H1 (cell line): Measurements from ENCODE around the gene SYT2. TPM values are rescaled to one million over a fixed set of nuclear protein-coding genes. Genes with fewer than 3 reads are reported as not detected.
"Not testable (repeated sequence)": the region's sequence is repeated elsewhere in the genome, so short reads cannot be mapped to it uniquely, and the experiment has no call there.

Experiments used
- CTCF ChIA-PET: fragments of 300-600 bp; sonication (Branson Sonifier 250); formaldehyde crosslinking; loops from one replicate; lab custom pipeline; 2021; ENCODE audit not compliant: partially characterized antibody; lab: Charles Lee
- POLR2A ChIA-PET: fragments of 300-600 bp; sonication (Branson Sonifier 250); formaldehyde crosslinking; loops from one replicate; lab custom pipeline; 2021; ENCODE audit warnings: inconsistent platforms; ENCODE audit not compliant: partially characterized antibody; lab: Charles Lee
- DNase-seq, 2 experiments: peaks; one replicate each; pipeline versions ENCODE4 v3.0.0 to v3.0.0-alpha.2; 2010 to 2022; ENCODE audit warnings: low spot score in 2 of 2, low read depth in 1 of 2, mixed read lengths in 1 of 2
- FAIRE-seq: peaks from 2 replicates; lab custom pipeline; 2011; peaks lifted over from hg19 to GRCh38; lab: Jason Lieb, UNC
- H2AFZ ChIP-seq: 2 replicates; pipeline ENCODE4 v1.8.1; 2012; ENCODE audit warnings: low read length, inconsistent platforms
- H2AK5ac ChIP-seq: 2 replicates; pipeline ENCODE4 v1.6.1; 2013; ENCODE audit warnings: low read depth, low read length
- H2BK120ac ChIP-seq: replicated peaks from 2 replicates; pipeline ENCODE3; 2013; ENCODE audit warnings: low read depth, low read length, inconsistent platforms
- H2BK12ac ChIP-seq: 2 replicates; pipeline ENCODE4 v1.6.1; 2013; ENCODE audit warnings: low read depth, low read length
- H2BK15ac ChIP-seq: 2 replicates; pipeline ENCODE4 v1.6.1; 2013; ENCODE audit warnings: low read length
- H2BK20ac ChIP-seq: 2 replicates; pipeline ENCODE4 v1.6.1; 2013; ENCODE audit warnings: low read length
- H2BK5ac ChIP-seq: 2 replicates; pipeline ENCODE4 v1.6.1; 2013; ENCODE audit warnings: low read depth, low read length
- H3K14ac ChIP-seq: 2 replicates; pipeline ENCODE4 v1.6.1; 2013; ENCODE audit warnings: inconsistent platforms; ENCODE audit not compliant: insufficient read length
- H3K18ac ChIP-seq: 2 replicates; pipeline ENCODE4 v1.6.1; 2013; ENCODE audit warnings: low read length; ENCODE audit errors: extremely low read depth
- H3K23ac ChIP-seq: 2 replicates; pipeline ENCODE4 v1.6.1; 2013; ENCODE audit warnings: inconsistent platforms; ENCODE audit not compliant: insufficient read length
- H3K23me2 ChIP-seq: 2 replicates; pipeline ENCODE4 v1.6.1; 2013; ENCODE audit warnings: low read depth, low read length
- H3K27ac ChIP-seq: 2 replicates; pipeline ENCODE4 v1.6.1; 2011; ENCODE audit warnings: low read depth, low read length, inconsistent platforms
- H3K27me3 ChIP-seq, 4 experiments: replicated peaks in 1 of 4; 1 replicate in 1 of 4; 2 replicates in 3 of 4; pipeline versions ENCODE4 v1.6.1 to v1.8.1; 2011 to 2013; ENCODE audit warnings: low read length in 3 of 4, mild to moderate bottlenecking in 3 of 4, inconsistent platforms in 2 of 4, mixed read lengths in 2 of 4, moderate library complexity in 1 of 4; ENCODE audit not compliant: control insufficient read depth in 3 of 4, insufficient read depth in 3 of 4; ENCODE audit errors: extremely low read depth in 1 of 4
- H3K36me3 ChIP-seq, 4 experiments: 2 replicates each; pipeline versions ENCODE4 v1.6.1 to v1.8.1; 2011 to 2013; ENCODE audit warnings: mild to moderate bottlenecking in 4 of 4, low read length in 3 of 4, moderate library complexity in 2 of 4, control low read depth in 1 of 4, inconsistent platforms in 1 of 4; ENCODE audit not compliant: insufficient read depth in 4 of 4, control insufficient read depth in 2 of 4
- H3K4ac ChIP-seq: replicated peaks from 2 replicates; pipeline ENCODE3; 2013; ENCODE audit warnings: low read length, low read depth, mixed read lengths, inconsistent platforms; ENCODE audit not compliant: insufficient read length
- H3K4me1 ChIP-seq, 4 experiments: replicated peaks in 1 of 4; 1 replicate in 1 of 4; 2 replicates in 3 of 4; pipeline versions ENCODE4 v1.6.1 to v1.8.1; 2011 to 2013; ENCODE audit warnings: low read length in 3 of 4, inconsistent platforms in 2 of 4, mixed read lengths in 1 of 4; ENCODE audit not compliant: insufficient read depth in 4 of 4, control insufficient read depth in 3 of 4
- H3K4me2 ChIP-seq, 2 experiments: 2 replicates each; pipeline versions ENCODE4 v1.6.1 to v1.8.1; 2011 to 2013; ENCODE audit warnings: low read depth in 2 of 2, low read length in 2 of 2, control low read depth in 1 of 2, inconsistent platforms in 1 of 2, mild to moderate bottlenecking in 1 of 2; ENCODE audit not compliant: insufficient read depth in 1 of 2
- H3K4me3 ChIP-seq, 4 experiments: fragments of 200-600, 300-600 bp in 1 of 4; sonication (generic), shearing (Covaris generic), sonication (Bioruptor Twin) in 1 of 4; 2 replicates each; pipeline versions ENCODE4 v1.5.1 to v1.8.1; 2011 to 2016; ENCODE audit warnings: low read length in 4 of 4, low read depth in 3 of 4, control low read depth in 2 of 4, inconsistent platforms in 2 of 4, mild to moderate bottlenecking in 2 of 4, mixed read lengths in 1 of 4, moderate library complexity in 1 of 4; ENCODE audit not compliant: insufficient read depth in 2 of 4; ENCODE audit errors: extremely low read depth in 1 of 4
- H3K56ac ChIP-seq: replicated peaks from 2 replicates; pipeline ENCODE3; 2013; ENCODE audit warnings: low read depth, mild to moderate bottlenecking, mixed read lengths, low read length, inconsistent platforms; ENCODE audit not compliant: insufficient read length
- H3K79me1 ChIP-seq: 2 replicates; pipeline ENCODE4 v1.6.1; 2013; ENCODE audit warnings: low read depth, low read length, control low read depth
- H3K79me2 ChIP-seq, 2 experiments: 2 replicates each; pipeline versions ENCODE4 v1.6.1 to v1.8.1; 2012 to 2013; ENCODE audit warnings: low read length in 2 of 2, mild to moderate bottlenecking in 2 of 2, inconsistent platforms in 1 of 2; ENCODE audit not compliant: insufficient read depth in 2 of 2, control insufficient read depth in 1 of 2
- H3K9ac ChIP-seq, 4 experiments: replicated peaks in 1 of 4; 1 replicate in 1 of 4; 2 replicates in 3 of 4; pipeline versions ENCODE4 v1.6.1 to v1.8.1; 2011 to 2013; ENCODE audit warnings: low read depth in 3 of 4, low read length in 3 of 4, control low read depth in 2 of 4, mild to moderate bottlenecking in 2 of 4, moderate library complexity in 2 of 4, inconsistent platforms in 1 of 4; ENCODE audit errors: extremely low read depth in 1 of 4
- H3K9me3 ChIP-seq, 2 experiments: 2 replicates each; pipeline versions ENCODE4 v1.6.1 to v1.8.1; 2012 to 2013; ENCODE audit warnings: mild to moderate bottlenecking in 2 of 2, moderate library complexity in 2 of 2, control low read depth in 1 of 2, inconsistent platforms in 1 of 2, low read depth in 1 of 2, low read length in 1 of 2, mixed read lengths in 1 of 2; ENCODE audit not compliant: insufficient read depth in 2 of 2
- H4K20me1 ChIP-seq, 2 experiments: replicated peaks in 1 of 2; 2 replicates each; pipeline versions ENCODE3 to v1.8.1; 2011 to 2013; ENCODE audit warnings: inconsistent platforms in 2 of 2, low read length in 2 of 2, mild to moderate bottlenecking in 1 of 2; ENCODE audit not compliant: insufficient read depth in 2 of 2, control insufficient read depth in 1 of 2
- H4K5ac ChIP-seq: 2 replicates; pipeline ENCODE4 v1.6.1; 2013; ENCODE audit warnings: low read length, low read depth, mixed read lengths, inconsistent platforms; ENCODE audit not compliant: insufficient read length
- H4K8ac ChIP-seq: 2 replicates; pipeline ENCODE4 v1.8.0; 2013; ENCODE audit warnings: mild to moderate bottlenecking, moderate library complexity, low read length, inconsistent platforms; ENCODE audit not compliant: insufficient read depth; ENCODE audit errors: extremely low read depth
- H4K91ac ChIP-seq: replicated peaks from 2 replicates; pipeline ENCODE3; 2013; ENCODE audit warnings: low read length, mixed read lengths, inconsistent platforms; ENCODE audit not compliant: insufficient read length
- WGBS, 2 experiments: shearing (Covaris generic) in 1 of 2; methylation state at CpG; one replicate each; pipeline versions ENCODE4 v1.1.6 to v1.1.7; 2013 to 2015; ENCODE audit warnings: low lambda C conversion rate in 2 of 2, mixed read lengths in 2 of 2, inconsistent platforms in 1 of 2, low coverage in 1 of 2, missing lambda C conversion rate in 1 of 2; ENCODE audit not compliant: insufficient replicate concordance in 2 of 2, insufficient coverage in 1 of 2, insufficient read length in 1 of 2; ENCODE audit errors: extremely low coverage in 1 of 2, missing lambda C conversion rate in 1 of 2; 5-methylcytosine and 5-hydroxymethylcytosine counted together
- polyA plus RNA-seq, 7 experiments: library from polyadenylated mRNA; depleted of rRNA in 3 of 7; stranded (reverse) in 5 of 7; unstranded in 2 of 7; fragments of >200 nt in 5 of 7; fragments of 200-250 nt in 2 of 7; gene quantifications; 1 replicate in 5 of 7; 2 replicates in 1 of 7; 4 replicates in 1 of 7; pipeline versions ENCODE4 v1.2.1 to v1.2.3, GENCODE V29; 2011 to 2013; ENCODE audit warnings: missing spikeins in 2 of 7, mixed read lengths in 2 of 7
- total RNA-seq: library from RNA; stranded (reverse); fragmentation: NEBNext Ultra II Directional; extraction: Animal tissue kit (Norgen Biotek cat#: 25700); gene quantifications from 2 replicates; pipeline ENCODE4 v1.2.1, GENCODE V29; 2021

SYT2 gene
- total and polyA plus RNA-seq, 2 of the 8 experiments (the other 6 are each of a cell fraction or from before 2014, with no cell fraction given): 2.8 to 11.0 TPM

DNA sequence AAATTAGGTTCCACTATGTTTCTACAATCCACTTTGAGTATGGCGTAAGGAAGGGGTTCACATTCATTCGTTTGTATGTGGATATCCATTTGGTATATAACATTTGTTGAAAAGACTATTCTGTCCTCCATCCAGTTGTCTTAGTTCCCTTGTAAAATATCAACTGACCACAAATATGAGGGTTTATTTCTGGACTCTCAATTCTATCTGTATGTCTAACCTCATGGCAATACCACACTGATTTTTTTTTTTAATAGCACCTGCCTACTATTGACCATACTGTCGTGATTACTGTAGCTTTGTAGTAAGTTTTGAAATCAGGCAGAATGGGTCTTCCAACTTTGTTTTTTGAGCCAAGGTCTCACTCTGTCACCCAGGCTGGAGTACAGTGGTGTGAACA, 98.2 kb downstream of the SYT2 start:
- H2BK12ac ChIP-seq, H3K4me3 ChIP-seq, H2BK120ac ChIP-seq, H3K23ac ChIP-seq, H3K27me3 ChIP-seq, H3K14ac ChIP-seq, H4K8ac ChIP-seq, H3K56ac ChIP-seq, H3K18ac ChIP-seq, H4K5ac ChIP-seq, H3K4me2 ChIP-seq, H4K20me1 ChIP-seq, H2AFZ ChIP-seq, H2BK20ac ChIP-seq, H4K91ac ChIP-seq, H3K79me2 ChIP-seq, POLR2A ChIA-PET, H3K4ac ChIP-seq, DNase-seq, H3K9me3 ChIP-seq, H2BK15ac ChIP-seq, H3K79me1 ChIP-seq, H3K23me2 ChIP-seq, H3K36me3 ChIP-seq, H3K9ac ChIP-seq, FAIRE-seq, H3K27ac ChIP-seq, H2AK5ac ChIP-seq, H2BK5ac ChIP-seq, H3K4me1 ChIP-seq: not testable (repeated sequence)
- CTCF ChIA-PET: interaction anchor here (0.7 to 4.6 kb wide), 4 partner anchors 9 to 264 kb away, joined by 3 to 23 read pairs (median 4); no protein-coding TSS in a partner anchor
- WGBS, 2 experiments: 93% methylated on average over 3 of the region's 3 CpGs; no CpG with 5 or more reads in 1 of the 2 experiments
